Suprapubic skin (tissue), 4 donors: ENCODE data around the gene BAIAP3. TPM values are rescaled to one million over a fixed set of nuclear protein-coding genes. Genes with fewer than 3 reads are reported as not detected.

ENCODE experiments used
- DNase-seq, 2 donors: peaks; one replicate each; pipeline ENCODE4 v3.0.0-alpha.2; 2019; ENCODE audit warnings: low spot score in 2 of 2
- H3K27ac ChIP-seq: fragments of 200-600 bp; sonication (generic); one replicate; pipeline ENCODE4 v1.5.1; 2019
- H3K27me3 ChIP-seq: fragments of 200-600 bp; sonication (generic); one replicate; pipeline ENCODE4 v1.5.1; 2019
- H3K36me3 ChIP-seq: fragments of 200-600 bp; sonication (generic); one replicate; pipeline ENCODE4 v1.5.1; 2019
- H3K4me1 ChIP-seq: fragments of 200-600 bp; sonication (generic); one replicate; pipeline ENCODE4 v1.5.1; 2019
- H3K4me3 ChIP-seq: fragments of 200-600 bp; sonication (generic); one replicate; pipeline ENCODE4 v1.5.1; 2019; ENCODE audit warnings: mild to moderate bottlenecking
- H3K9me3 ChIP-seq: fragments of 200-600 bp; sonication (generic); one replicate; pipeline ENCODE4 v1.5.1; 2019
- EP300 ChIP-seq: sonication (generic); formaldehyde crosslinking; IDR thresholded peaks from one replicate; pipeline ENCODE4 v1.6.1; 2017; ENCODE audit warnings: antibody characterized with exemption
- POLR2A ChIP-seq, 2 donors: fragments of 450-650 bp; IDR thresholded peaks; one replicate each; pipeline ENCODE4 v1.6.1; 2017; ENCODE audit warnings: antibody characterized with exemption in 2 of 2, mild to moderate bottlenecking in 2 of 2, moderate library complexity in 2 of 2
- POLR2AphosphoS5 ChIP-seq, 3 donors: sonication (generic); formaldehyde crosslinking; IDR thresholded peaks; one replicate each; pipeline ENCODE4 v1.6.1; 2017; ENCODE audit warnings: antibody characterized with exemption in 3 of 3
- WGBS: methylation state at CpG from one replicate; pipeline ENCODE4 v1.1.5; 2018; 5-methylcytosine and 5-hydroxymethylcytosine counted together
- total RNA-seq, 4 donors: library from RNA; depleted of rRNA; stranded (reverse); fragments of >200 nt; gene quantifications; one replicate each; pipeline ENCODE4 v1.1.0, GENCODE V29; 2016
- TF ChIP-seq, protein P1 (sequence below), 2 donors: fragments of 200-600 bp in 1 of 2; fragments of 450-650 bp in 1 of 2; sonication (generic) in 1 of 2; IDR thresholded peaks; one replicate each; pipeline ENCODE4 v1.5.1; 2016 to 2019; ENCODE audit warnings: antibody characterized with exemption in 2 of 2, mild to moderate bottlenecking in 1 of 2, moderate library complexity in 1 of 2

BAIAP3 gene
- total RNA-seq, 4 donors from 2014 or later: 0.87 to 6.2 (median 2.5) TPM

DNA sequence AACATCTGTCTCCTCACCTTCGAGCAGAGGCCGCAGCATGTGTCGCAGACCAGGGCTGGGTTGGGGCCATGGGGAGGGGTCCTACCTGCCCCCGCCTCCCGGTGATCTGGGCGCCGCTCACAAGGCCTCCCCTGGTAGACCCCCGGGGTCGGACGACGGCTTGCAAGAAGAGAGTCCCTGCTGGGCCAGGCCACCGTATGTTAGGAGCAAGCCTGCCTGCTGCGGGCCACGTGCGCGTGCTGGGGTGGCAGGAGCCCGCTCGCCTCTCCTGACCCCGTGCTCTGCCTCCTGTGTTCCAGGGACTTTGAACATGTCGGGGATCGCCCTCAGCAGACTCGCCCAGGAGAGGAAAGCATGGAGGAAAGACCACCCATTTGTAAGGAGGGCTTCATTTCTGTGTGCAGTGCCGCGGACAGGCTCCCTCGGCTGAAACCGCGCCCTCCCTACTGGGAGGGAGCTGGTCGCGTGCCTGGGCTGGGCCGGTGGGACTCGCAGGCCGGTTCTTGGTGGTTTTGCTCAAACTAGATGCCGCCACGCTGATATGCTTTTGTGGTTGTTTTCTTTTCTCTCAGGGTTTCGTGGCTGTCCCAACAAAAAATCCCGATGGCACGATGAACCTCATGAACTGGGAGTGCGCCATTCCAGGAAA lies 19.6 kb upstream of the BAIAP3 start:
- no peak for DNase-seq
- no peaks in the 10 kb centered on the region for H3K27me3 ChIP-seq
- TF ChIP-seq, protein P1, sequence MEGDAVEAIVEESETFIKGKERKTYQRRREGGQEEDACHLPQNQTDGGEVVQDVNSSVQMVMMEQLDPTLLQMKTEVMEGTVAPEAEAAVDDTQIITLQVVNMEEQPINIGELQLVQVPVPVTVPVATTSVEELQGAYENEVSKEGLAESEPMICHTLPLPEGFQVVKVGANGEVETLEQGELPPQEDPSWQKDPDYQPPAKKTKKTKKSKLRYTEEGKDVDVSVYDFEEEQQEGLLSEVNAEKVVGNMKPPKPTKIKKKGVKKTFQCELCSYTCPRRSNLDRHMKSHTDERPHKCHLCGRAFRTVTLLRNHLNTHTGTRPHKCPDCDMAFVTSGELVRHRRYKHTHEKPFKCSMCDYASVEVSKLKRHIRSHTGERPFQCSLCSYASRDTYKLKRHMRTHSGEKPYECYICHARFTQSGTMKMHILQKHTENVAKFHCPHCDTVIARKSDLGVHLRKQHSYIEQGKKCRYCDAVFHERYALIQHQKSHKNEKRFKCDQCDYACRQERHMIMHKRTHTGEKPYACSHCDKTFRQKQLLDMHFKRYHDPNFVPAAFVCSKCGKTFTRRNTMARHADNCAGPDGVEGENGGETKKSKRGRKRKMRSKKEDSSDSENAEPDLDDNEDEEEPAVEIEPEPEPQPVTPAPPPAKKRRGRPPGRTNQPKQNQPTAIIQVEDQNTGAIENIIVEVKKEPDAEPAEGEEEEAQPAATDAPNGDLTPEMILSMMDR (IDR thresholded peaks at IDR 0.05): no peak
- TF ChIP-seq POLR2A (IDR thresholded peaks at IDR 0.05) (no peak), EP300 (no peak), POLR2AphosphoS5 (IDR thresholded peaks at IDR 0.05) (no peak)
- no peak overlapping the region for H3K27ac ChIP-seq
- no peak overlapping the region for H3K4me3 ChIP-seq
- peaks cover 53% of the 10 kb centered on the region for H3K36me3 ChIP-seq
- WGBS: 88% methylated on average over 33 of the region's 38 CpGs
- peaks cover 32% of the 10 kb centered on the region for H3K4me1 ChIP-seq
- no peaks in the 10 kb centered on the region for H3K9me3 ChIP-seq

DNA sequence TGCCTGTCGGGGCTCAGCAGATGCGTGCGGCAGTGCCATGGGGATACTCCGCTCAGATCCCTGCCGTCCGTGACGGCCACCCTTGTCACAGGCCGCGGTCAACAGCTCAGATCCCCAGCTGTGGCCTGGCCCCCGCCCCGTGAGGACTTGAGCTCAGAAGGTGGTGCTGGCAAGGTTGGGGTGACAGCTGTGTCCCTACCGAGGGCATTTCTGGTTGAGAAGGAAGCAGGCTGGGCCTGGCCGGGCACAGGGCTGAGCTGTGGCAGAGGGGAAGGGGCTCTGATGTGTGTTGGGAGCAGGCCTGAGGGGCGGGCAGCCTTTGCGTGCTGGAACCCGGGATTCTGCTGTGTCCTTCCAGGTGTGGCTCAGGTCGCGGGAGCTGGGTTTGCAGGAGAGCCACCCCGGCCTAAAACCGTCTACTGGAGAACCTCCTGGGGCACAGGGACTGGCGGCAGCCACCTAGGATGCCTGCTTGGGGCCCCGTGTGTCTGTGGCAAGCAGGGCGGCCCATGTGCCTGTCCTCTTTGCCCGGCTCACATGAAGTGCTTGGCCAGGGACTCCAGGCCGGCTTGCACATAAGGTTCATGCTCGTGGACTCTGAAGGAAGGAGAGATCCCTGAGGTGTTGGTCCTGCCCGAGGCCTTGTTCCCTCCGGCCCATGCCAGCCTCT lies 18.9 kb upstream of the BAIAP3 start:
- Histone ChIP-seq H3K4me3 (no peak overlapping the region), H3K36me3 (peaks cover 60% of the 10 kb centered on the region), H3K27ac (no peak overlapping the region), H3K27me3 (no peaks in the 10 kb centered on the region), H3K4me1 (peaks cover 32% of the 10 kb centered on the region), H3K9me3 (no peaks in the 10 kb centered on the region)
- WGBS: 100% methylated on average over 6 of the region's 28 CpGs
- no peak for DNase-seq
- TF ChIP-seq, protein P1 (IDR thresholded peaks at IDR 0.05): no peak
- TF ChIP-seq POLR2A (IDR thresholded peaks at IDR 0.05): no peak
- TF ChIP-seq POLR2AphosphoS5 (IDR thresholded peaks at IDR 0.05): no peak
- no peak for TF ChIP-seq EP300

DNA sequence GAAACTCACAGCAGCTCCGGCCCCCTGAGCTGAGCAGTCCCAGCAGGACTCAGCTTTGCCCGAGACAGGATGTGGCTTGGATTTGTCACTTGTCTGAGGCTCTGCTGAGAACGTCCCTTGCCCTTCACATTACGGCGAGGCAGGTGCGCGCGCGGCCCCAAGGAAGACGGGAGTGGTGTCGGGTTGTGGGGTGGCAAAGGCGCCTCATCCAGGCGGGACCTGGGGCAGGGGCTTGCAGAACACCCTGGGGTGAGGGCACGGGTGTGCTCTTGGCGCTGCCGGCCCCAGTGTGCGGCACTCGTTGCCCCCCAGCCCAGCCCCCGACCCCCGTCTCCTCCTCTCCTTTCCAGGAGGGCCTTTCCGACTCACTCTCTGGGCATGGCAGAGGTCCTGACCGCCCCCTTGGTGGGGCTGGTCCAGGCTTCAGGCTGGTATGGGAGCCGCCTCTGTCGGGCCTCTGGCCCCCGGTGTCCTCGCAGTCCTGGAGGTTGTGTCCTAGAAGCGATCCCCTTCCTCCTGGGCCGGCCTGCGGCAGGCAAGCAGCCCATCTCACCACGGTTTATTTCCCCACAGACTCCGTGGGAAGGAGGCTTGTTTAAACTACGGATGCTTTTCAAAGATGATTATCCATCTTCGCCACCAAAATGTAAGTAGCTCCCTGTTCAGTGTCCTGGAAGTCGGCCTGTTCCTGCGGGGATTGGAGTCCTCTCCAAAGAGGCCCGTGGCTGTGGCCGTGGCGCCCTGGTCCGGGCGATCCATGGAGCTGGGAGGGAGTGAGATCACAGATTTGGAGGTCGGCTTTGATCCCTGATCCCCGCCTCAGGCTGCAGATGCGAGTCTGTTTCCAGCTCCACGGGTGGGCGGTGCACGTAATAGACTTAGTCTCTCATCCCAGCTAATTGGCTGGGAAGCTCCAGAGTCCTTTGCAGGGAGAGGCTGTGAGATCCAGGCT lies 18.1 kb upstream of the BAIAP3 start:
- Histone ChIP-seq H3K9me3 (no peaks in the 10 kb centered on the region), H3K4me1 (peaks cover 32% of the 10 kb centered on the region), H3K27ac (no peak overlapping the region), H3K27me3 (no peaks in the 10 kb centered on the region), H3K36me3 (peaks cover 68% of the 10 kb centered on the region), H3K4me3 (no peak overlapping the region)
- 64% methylated on average over 5 of the region's 46 CpGs for WGBS
- TF ChIP-seq, protein P1 (IDR thresholded peaks at IDR 0.05): no peak
- TF ChIP-seq POLR2A (IDR thresholded peaks at IDR 0.05) (no peak), EP300 (no peak), POLR2AphosphoS5 (IDR thresholded peaks at IDR 0.05) (no peak)
- DNase-seq: no peak

DNA sequence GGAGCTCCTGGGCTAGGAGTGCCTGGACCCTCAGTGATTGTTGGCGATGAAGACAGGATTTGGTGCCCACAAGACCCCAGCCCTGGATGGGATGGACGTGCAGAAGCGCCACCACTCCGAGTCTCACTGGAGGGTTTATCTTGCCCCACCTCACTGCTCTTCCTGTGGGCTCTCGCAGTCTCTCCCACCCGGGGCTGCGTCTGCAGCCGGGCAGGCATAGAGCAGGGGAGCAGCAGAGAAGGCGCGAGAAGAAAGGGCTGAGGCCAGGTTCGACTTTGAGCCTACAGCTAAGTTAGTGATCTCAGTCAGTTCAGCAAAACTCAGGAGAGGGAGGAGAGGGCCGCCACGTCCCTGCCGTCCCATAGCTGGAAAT lies 17.4 kb upstream of the BAIAP3 start:
- no peak for TF ChIP-seq EP300
- H3K36me3 ChIP-seq: peaks cover 74% of the 10 kb centered on the region
- peaks cover 28% of the 10 kb centered on the region for H3K4me1 ChIP-seq
- H3K27ac ChIP-seq: no peak overlapping the region
- 96% methylated on average over 14 of the region's 14 CpGs for WGBS
- no peaks in the 10 kb centered on the region for H3K9me3 ChIP-seq
- DNase-seq: no peak
- H3K27me3 ChIP-seq: no peaks in the 10 kb centered on the region
- no peak overlapping the region for H3K4me3 ChIP-seq

DNA sequence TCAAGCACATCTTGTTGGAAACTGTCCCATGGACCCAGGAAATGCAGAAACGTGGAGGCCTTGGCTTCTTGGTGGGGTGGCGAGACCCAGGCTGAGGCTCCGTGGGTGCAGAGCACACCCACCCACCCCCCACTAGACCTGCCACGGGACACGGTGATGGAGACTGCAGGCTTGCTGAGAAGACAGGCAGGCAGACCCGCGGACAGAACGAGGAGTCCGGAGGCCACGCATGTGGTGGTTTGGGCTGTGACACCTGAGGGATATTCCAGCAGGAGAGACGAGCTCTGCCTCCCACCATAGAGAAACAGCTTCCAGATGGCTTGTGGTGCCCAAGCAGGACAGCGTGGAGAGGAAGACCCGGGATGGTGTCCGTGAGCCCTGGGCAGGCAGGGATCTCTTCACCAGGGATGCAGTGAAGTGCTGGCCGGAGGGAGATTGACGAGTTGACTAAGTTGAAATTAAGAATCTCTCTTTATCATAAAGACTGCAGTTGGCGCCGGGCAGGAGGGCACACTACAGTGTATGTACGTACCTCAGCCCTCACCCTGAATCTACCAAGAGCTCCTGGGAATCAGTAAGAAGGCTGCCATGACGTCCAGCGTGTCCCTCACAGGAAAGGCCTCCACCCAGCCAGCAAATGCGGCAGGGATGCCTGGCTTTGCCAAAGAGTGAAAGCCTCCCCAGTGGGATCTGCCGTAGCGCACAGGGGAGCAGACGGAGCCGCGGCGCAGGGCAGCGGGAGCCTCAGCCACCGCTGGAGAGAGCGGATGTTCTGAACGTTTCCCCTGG lies 15.8 kb upstream of the BAIAP3 start:
- WGBS: 89% methylated on average over 22 of the region's 32 CpGs
- Histone ChIP-seq H3K27ac (no peak overlapping the region), H3K9me3 (no peaks in the 10 kb centered on the region), H3K36me3 (peaks cover 89% of the 10 kb centered on the region), H3K4me1 (peaks cover 12% of the 10 kb centered on the region), H3K4me3 (no peak overlapping the region), H3K27me3 (no peaks in the 10 kb centered on the region)
- DNase-seq: no peak
- TF ChIP-seq EP300 (no peak), POLR2AphosphoS5 (IDR thresholded peaks at IDR 0.05) (no peak), POLR2A (IDR thresholded peaks at IDR 0.05) (no peak)
- TF ChIP-seq, protein P1 (IDR thresholded peaks at IDR 0.05): no peak
